Liver (tissue), 9 donors: ENCODE results near the gene CYP2E1. TPM values are rescaled to one million over a fixed set of nuclear protein-coding genes. Genes with fewer than 3 reads are reported as not detected.

Experiments
- DNase-seq: peaks from one replicate; pipeline ENCODE4 v3.0.0-alpha.2; 2017; ENCODE audit warnings: low spot score
- H3K27ac ChIP-seq, 2 donors: one replicate each; pipeline ENCODE4 v1.7.0; 2013; ENCODE audit warnings: inconsistent platforms in 2 of 2, low read length in 2 of 2, control low read depth in 1 of 2, low read depth in 1 of 2, mild to moderate bottlenecking in 1 of 2
- H3K27me3 ChIP-seq, 4 donors: one replicate each; pipeline versions ENCODE4 v1.6.1 to v1.7.0; 2013; ENCODE audit warnings: low read length in 3 of 4, inconsistent platforms in 1 of 4, mild to moderate bottlenecking in 1 of 4, moderate library complexity in 1 of 4; ENCODE audit not compliant: control insufficient read depth in 4 of 4, insufficient read depth in 4 of 4
- H3K36me3 ChIP-seq, 4 donors: one replicate each; pipeline versions ENCODE4 v1.6.1 to v1.7.0; 2013; ENCODE audit warnings: low read length in 3 of 4, mild to moderate bottlenecking in 3 of 4, low read depth in 1 of 4, moderate library complexity in 1 of 4; ENCODE audit not compliant: control insufficient read depth in 4 of 4, insufficient read depth in 3 of 4
- H3K4me1 ChIP-seq, 4 donors: one replicate each; pipeline versions ENCODE4 v1.6.1 to v1.7.0; 2013; ENCODE audit warnings: low read length in 3 of 4, mild to moderate bottlenecking in 3 of 4, moderate library complexity in 1 of 4; ENCODE audit not compliant: control insufficient read depth in 4 of 4, insufficient read depth in 4 of 4
- H3K4me3 ChIP-seq, 3 donors: one replicate each; pipeline versions ENCODE4 v1.6.1 to v1.7.0; 2013; ENCODE audit warnings: low read length in 3 of 3, control low read depth in 1 of 3, low read depth in 1 of 3, mild to moderate bottlenecking in 1 of 3
- H3K9ac ChIP-seq, 2 donors: one replicate each; pipeline ENCODE4 v1.7.0; 2013; ENCODE audit warnings: low read length in 2 of 2, mild to moderate bottlenecking in 2 of 2, moderate library complexity in 2 of 2, control low read depth in 1 of 2, low read depth in 1 of 2
- H3K9me3 ChIP-seq, 4 donors: one replicate each; pipeline versions ENCODE4 v1.6.1 to v1.7.0; 2013; ENCODE audit warnings: low read length in 3 of 4; ENCODE audit not compliant: control insufficient read depth in 4 of 4
- ATF3 ChIP-seq: IDR thresholded peaks from 2 replicates; pipeline ENCODE4 v1.6.1; 2016; ENCODE audit warnings: antibody characterized with exemption
- EGR1 ChIP-seq, 2 donors: IDR thresholded peaks; 2 replicates each; pipeline ENCODE4 v1.6.1; 2016 to 2018; ENCODE audit warnings: antibody characterized with exemption in 2 of 2, low read depth in 2 of 2
- FOXA1 ChIP-seq: IDR thresholded peaks from 2 replicates; pipeline ENCODE4 v1.6.1; 2016; ENCODE audit warnings: antibody characterized with exemption
- FOXA2 ChIP-seq: IDR thresholded peaks from 2 replicates; pipeline ENCODE4 v1.6.1; 2016; ENCODE audit warnings: antibody characterized with exemption
- GABPA ChIP-seq, 2 donors: IDR thresholded peaks in 1 of 2; conservative IDR thresholded peaks in 1 of 2; 2 replicates each; pipeline ENCODE4 v1.6.1; 2016; ENCODE audit warnings: antibody characterized with exemption in 2 of 2, mild to moderate bottlenecking in 1 of 2, moderate library complexity in 1 of 2
- HNF4A ChIP-seq, 2 donors: conservative IDR thresholded peaks; 2 replicates each; pipeline ENCODE4 v1.6.1; 2016; ENCODE audit warnings: antibody characterized with exemption in 2 of 2, mild to moderate bottlenecking in 2 of 2
- HNF4G ChIP-seq: IDR thresholded peaks from 2 replicates; pipeline ENCODE4 v1.6.1; 2016; ENCODE audit warnings: antibody characterized with exemption
- JUND ChIP-seq, 2 donors: IDR thresholded peaks; 2 replicates each; pipeline ENCODE4 v1.6.1; 2016; ENCODE audit warnings: antibody characterized with exemption in 2 of 2
- NR2F2 ChIP-seq: IDR thresholded peaks from 2 replicates; pipeline ENCODE4 v1.6.1; 2016; ENCODE audit warnings: antibody characterized with exemption
- RAD21 ChIP-seq, 2 donors: IDR thresholded peaks; 2 replicates each; pipeline ENCODE4 v1.6.1; 2016; ENCODE audit warnings: antibody characterized with exemption in 2 of 2, mild to moderate bottlenecking in 2 of 2
- RXRA ChIP-seq, 2 donors: IDR thresholded peaks; 2 replicates each; pipeline ENCODE4 v1.6.1; 2017 to 2018; ENCODE audit warnings: antibody characterized with exemption in 2 of 2, mild to moderate bottlenecking in 1 of 2
- SP1 ChIP-seq: IDR thresholded peaks from 2 replicates; pipeline ENCODE4 v1.6.1; 2018; ENCODE audit warnings: antibody characterized with exemption, mild to moderate bottlenecking
- TAF1 ChIP-seq: conservative IDR thresholded peaks from 2 replicates; pipeline ENCODE4 v1.6.1; 2016; ENCODE audit warnings: antibody characterized with exemption, mild to moderate bottlenecking
- YY1 ChIP-seq: IDR thresholded peaks from 2 replicates; pipeline ENCODE4 v1.6.1; 2016; ENCODE audit warnings: antibody characterized with exemption, mild to moderate bottlenecking
- WGBS: extraction: QIAGEN DNeasy Blood & Tissue Kit; methylation state at CpG from one replicate; pipeline ENCODE4 v1.1.7; 2013; 5-methylcytosine and 5-hydroxymethylcytosine counted together
- polyA plus RNA-seq, 2 donors: library from polyadenylated mRNA; stranded (reverse) in 1 of 2; unstranded in 1 of 2; fragments of 200-250 nt in 1 of 2; fragments of >200 nt in 1 of 2; fragmentation: Nextera tagmentation in 1 of 2; extraction: Ambion mirVana in 1 of 2; gene quantifications; one replicate each; pipeline versions ENCODE4 v1.2.1 to v1.2.3, GENCODE V29; 2013 to 2015
- total RNA-seq, 2 donors: library from RNA; depleted of rRNA; stranded (reverse); fragments of >200 nt; gene quantifications; one replicate each; pipeline ENCODE4 v1.2.3, GENCODE V29; 2014
- TF ChIP-seq, protein P1 (sequence below): fragments of 150-350 bp; IDR thresholded peaks from 2 replicates; pipeline ENCODE4 v1.5.1; 2017; ENCODE audit warnings: improper control_type of control experiment, low read depth, low read length; ENCODE audit not compliant: missing input control
- TF ChIP-seq, protein P2 (sequence below): IDR thresholded peaks from 2 replicates; pipeline ENCODE4 v1.6.1; 2016; ENCODE audit warnings: antibody characterized with exemption, mild to moderate bottlenecking
- TF ChIP-seq, protein P3 (sequence below): IDR thresholded peaks from 2 replicates; pipeline ENCODE4 v1.6.1; 2016; ENCODE audit warnings: antibody characterized with exemption
- TF ChIP-seq, protein P4 (sequence below): IDR thresholded peaks from 2 replicates; pipeline ENCODE4 v1.6.1; 2016; ENCODE audit warnings: antibody characterized with exemption
- donor health status: healthy.
- donor health status: healthy.
- donor health status: healthy.
- donor health status: healthy.
- donor health status: healthy.

CYP2E1 gene
- total and polyA plus RNA-seq, 4 donors = 0.93 to 5,149 (median 3,213) TPM

- Histone ChIP-seq H3K4me3 (peak within 1 kb of the TSS in 1 of 3 donors; percentile 33), H3K27me3 (peaks cover 0 to 4% (median 0%) of the 10 kb centered on the region in 4 donors), H3K9ac (no peak within 1 kb of the TSS), H3K27ac (no peak within 1 kb of the TSS), H3K9me3 (peaks cover 0 to 5% (median 0%) of the 10 kb centered on the region in 4 donors), H3K36me3 (no peaks in the 10 kb centered on the region), H3K4me1 (no peaks in the 10 kb centered on the region)
- TF ChIP-seq EGR1 (IDR thresholded peaks at IDR 0.05; ENCODE audit: low read depth in 2 of 2) = no peak
- peak; percentile 54 for TF ChIP-seq YY1
- no peak for TF ChIP-seq HNF4A (conservative IDR thresholded peaks at IDR 0.05)
- no peak for TF ChIP-seq RXRA (IDR thresholded peaks at IDR 0.05)
- no peak for DNase-seq
- 53% methylated on average over 77 of the region's 77 CpGs for WGBS
Measured at GRCh38 chr10:133565441-133566294, 38.5 kb downstream of the CYP2E1 start, which contains the start of gene SYCE1. SYCE1 (minus strand) TSS chr10:133565583; CDS start chr10:133565529, 54 bp downstream.

DNA sequence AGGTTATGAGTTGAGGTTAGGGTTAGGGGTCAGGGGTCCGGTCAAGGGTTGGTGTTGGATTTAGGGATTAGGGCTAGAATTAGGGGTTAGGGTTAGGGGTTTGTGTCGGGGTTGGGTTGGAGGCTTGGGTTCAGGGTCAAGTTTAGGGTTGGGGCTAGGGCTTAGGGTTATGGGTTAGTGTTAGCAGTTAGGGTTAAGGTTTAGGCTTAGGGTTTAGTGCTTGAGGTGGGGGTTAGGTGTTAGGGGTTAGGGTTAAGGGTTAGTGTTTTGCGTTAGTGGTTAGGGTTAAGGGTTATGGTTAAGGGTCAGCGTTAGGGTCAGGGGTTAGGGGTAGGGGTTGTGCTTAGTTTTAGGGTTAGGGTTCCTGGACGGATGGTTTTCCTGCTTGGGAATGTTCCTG, 40.0 kb downstream of the CYP2E1 start:
- Histone ChIP-seq H3K27me3 (peaks cover 0 to 4% (median 0%) of the 10 kb centered on the region in 4 donors), H3K4me1 (no peaks in the 10 kb centered on the region), H3K9me3 (peaks cover 0 to 5% (median 0%) of the 10 kb centered on the region in 4 donors), H3K9ac (no peak overlapping the region), H3K36me3 (no peaks in the 10 kb centered on the region), H3K27ac (no peak overlapping the region), H3K4me3 (no peak overlapping the region)
- TF ChIP-seq JUND (IDR thresholded peaks at IDR 0.05) (no peak), GABPA (IDR thresholded peaks at IDR 0.05 in 1 of 2, conservative IDR thresholded peaks at IDR 0.05 in 1 of 2) (no peak), RAD21 (IDR thresholded peaks at IDR 0.05) (no peak), YY1 (no peak), FOXA2 (no peak), FOXA1 (no peak), RXRA (IDR thresholded peaks at IDR 0.05) (no peak), HNF4A (conservative IDR thresholded peaks at IDR 0.05) (no peak), NR2F2 (no peak), EGR1 (IDR thresholded peaks at IDR 0.05; ENCODE audit: low read depth in 2 of 2) (no peak), ATF3 (no peak), TAF1 (no peak), HNF4G (no peak), SP1 (no peak)
- TF ChIP-seq, protein P1, sequence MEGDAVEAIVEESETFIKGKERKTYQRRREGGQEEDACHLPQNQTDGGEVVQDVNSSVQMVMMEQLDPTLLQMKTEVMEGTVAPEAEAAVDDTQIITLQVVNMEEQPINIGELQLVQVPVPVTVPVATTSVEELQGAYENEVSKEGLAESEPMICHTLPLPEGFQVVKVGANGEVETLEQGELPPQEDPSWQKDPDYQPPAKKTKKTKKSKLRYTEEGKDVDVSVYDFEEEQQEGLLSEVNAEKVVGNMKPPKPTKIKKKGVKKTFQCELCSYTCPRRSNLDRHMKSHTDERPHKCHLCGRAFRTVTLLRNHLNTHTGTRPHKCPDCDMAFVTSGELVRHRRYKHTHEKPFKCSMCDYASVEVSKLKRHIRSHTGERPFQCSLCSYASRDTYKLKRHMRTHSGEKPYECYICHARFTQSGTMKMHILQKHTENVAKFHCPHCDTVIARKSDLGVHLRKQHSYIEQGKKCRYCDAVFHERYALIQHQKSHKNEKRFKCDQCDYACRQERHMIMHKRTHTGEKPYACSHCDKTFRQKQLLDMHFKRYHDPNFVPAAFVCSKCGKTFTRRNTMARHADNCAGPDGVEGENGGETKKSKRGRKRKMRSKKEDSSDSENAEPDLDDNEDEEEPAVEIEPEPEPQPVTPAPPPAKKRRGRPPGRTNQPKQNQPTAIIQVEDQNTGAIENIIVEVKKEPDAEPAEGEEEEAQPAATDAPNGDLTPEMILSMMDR = no peak
- TF ChIP-seq, protein P2, sequence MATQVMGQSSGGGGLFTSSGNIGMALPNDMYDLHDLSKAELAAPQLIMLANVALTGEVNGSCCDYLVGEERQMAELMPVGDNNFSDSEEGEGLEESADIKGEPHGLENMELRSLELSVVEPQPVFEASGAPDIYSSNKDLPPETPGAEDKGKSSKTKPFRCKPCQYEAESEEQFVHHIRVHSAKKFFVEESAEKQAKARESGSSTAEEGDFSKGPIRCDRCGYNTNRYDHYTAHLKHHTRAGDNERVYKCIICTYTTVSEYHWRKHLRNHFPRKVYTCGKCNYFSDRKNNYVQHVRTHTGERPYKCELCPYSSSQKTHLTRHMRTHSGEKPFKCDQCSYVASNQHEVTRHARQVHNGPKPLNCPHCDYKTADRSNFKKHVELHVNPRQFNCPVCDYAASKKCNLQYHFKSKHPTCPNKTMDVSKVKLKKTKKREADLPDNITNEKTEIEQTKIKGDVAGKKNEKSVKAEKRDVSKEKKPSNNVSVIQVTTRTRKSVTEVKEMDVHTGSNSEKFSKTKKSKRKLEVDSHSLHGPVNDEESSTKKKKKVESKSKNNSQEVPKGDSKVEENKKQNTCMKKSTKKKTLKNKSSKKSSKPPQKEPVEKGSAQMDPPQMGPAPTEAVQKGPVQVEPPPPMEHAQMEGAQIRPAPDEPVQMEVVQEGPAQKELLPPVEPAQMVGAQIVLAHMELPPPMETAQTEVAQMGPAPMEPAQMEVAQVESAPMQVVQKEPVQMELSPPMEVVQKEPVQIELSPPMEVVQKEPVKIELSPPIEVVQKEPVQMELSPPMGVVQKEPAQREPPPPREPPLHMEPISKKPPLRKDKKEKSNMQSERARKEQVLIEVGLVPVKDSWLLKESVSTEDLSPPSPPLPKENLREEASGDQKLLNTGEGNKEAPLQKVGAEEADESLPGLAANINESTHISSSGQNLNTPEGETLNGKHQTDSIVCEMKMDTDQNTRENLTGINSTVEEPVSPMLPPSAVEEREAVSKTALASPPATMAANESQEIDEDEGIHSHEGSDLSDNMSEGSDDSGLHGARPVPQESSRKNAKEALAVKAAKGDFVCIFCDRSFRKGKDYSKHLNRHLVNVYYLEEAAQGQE = no peak
- TF ChIP-seq, protein P3, sequence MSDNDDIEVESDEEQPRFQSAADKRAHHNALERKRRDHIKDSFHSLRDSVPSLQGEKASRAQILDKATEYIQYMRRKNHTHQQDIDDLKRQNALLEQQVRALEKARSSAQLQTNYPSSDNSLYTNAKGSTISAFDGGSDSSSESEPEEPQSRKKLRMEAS = no peak
- TF ChIP-seq, protein P4, sequence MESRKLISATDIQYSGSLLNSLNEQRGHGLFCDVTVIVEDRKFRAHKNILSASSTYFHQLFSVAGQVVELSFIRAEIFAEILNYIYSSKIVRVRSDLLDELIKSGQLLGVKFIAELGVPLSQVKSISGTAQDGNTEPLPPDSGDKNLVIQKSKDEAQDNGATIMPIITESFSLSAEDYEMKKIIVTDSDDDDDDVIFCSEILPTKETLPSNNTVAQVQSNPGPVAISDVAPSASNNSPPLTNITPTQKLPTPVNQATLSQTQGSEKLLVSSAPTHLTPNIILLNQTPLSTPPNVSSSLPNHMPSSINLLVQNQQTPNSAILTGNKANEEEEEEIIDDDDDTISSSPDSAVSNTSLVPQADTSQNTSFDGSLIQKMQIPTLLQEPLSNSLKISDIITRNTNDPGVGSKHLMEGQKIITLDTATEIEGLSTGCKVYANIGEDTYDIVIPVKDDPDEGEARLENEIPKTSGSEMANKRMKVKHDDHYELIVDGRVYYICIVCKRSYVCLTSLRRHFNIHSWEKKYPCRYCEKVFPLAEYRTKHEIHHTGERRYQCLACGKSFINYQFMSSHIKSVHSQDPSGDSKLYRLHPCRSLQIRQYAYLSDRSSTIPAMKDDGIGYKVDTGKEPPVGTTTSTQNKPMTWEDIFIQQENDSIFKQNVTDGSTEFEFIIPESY = no peak
- DNase-seq = no peak
- 88% methylated on average over 5 of the region's 5 CpGs for WGBS
